DND-41 (cell line): ENCODE measurements around the gene GATD1.

ENCODE experiments used
- EZH2 ChIP-seq: IDR thresholded peaks from 3 replicates; pipeline ENCODE4 v1.6.1; 2012; ENCODE audit warnings: borderline replicate concordance, low read depth, mild to moderate bottlenecking, moderate library complexity, low read length, inconsistent platforms; ENCODE audit not compliant: severe bottlenecking
- TF ChIP-seq, protein P1 (sequence below): IDR thresholded peaks from 2 replicates; pipeline ENCODE4 v1.5.1; 2012; ENCODE audit warnings: borderline replicate concordance, low read length, moderate library complexity, mild to moderate bottlenecking; ENCODE audit not compliant: poor library complexity, severe bottlenecking; ENCODE audit errors: extremely low read depth

DNA sequence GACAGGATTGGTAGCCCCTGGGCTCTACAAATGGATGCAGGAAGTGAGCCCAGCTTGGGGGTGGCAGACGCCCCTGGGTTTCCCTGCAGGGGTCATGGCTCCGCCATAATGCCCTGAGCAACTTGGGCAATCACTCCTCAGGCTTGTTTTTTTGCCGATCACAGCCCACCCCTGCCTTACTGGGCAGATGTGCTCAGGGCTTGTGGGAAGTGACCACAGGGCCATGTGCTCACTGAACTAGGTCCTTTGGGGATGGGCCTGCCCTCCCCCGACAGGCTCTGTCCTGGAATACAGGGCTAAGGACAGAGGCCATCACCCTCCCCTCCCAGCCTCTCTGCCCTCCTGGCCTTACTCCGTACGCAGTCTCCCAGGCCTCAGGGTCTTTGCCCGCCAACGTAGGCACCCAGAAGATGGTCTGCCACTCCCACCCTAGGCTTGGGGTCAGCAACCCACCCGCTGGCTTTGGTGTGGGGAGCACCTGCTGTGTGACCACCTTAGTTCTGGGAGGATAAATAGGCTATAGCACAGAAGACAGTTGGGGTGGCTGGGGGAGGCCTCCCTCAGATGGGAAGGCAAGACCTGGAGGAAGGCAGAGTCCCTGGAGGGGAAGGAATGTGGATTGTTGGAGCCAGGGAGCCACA lies 36.3 kb upstream of the GATD1 start:
- TF ChIP-seq, protein P1, sequence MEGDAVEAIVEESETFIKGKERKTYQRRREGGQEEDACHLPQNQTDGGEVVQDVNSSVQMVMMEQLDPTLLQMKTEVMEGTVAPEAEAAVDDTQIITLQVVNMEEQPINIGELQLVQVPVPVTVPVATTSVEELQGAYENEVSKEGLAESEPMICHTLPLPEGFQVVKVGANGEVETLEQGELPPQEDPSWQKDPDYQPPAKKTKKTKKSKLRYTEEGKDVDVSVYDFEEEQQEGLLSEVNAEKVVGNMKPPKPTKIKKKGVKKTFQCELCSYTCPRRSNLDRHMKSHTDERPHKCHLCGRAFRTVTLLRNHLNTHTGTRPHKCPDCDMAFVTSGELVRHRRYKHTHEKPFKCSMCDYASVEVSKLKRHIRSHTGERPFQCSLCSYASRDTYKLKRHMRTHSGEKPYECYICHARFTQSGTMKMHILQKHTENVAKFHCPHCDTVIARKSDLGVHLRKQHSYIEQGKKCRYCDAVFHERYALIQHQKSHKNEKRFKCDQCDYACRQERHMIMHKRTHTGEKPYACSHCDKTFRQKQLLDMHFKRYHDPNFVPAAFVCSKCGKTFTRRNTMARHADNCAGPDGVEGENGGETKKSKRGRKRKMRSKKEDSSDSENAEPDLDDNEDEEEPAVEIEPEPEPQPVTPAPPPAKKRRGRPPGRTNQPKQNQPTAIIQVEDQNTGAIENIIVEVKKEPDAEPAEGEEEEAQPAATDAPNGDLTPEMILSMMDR: no peak
- no peak for TF ChIP-seq EZH2
